DMS79 treated with DMSO at 0.1 percent for 48 hours (cell line): ENCODE measurements around the gene VEGFA.

ENCODE experiments used
- DNase-seq: peaks from one replicate; lab custom pipeline; 2025; lab: John Stamatoyannopoulos, UW

Gene VEGFA

DNA sequence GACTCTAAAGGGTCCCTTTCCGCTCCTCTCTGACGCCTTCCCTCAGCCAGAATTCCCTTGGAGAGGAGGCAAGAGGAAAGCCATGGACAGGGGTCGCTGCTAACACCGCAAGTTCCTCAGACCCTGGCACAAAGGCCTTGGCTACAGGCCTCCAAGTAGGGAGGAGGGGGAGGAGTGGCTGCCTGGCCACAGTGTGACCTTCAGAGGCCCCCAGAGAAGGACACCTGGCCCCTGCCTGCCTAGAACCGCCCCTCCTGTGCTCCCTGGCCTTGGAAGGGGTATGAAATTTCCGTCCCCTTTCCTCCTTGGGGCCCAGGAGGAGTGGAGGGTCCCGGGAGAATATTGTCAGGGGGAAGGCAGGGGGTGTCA, 2.7 kb downstream of the VEGFA start:
- DNase-seq: no peak

DNA sequence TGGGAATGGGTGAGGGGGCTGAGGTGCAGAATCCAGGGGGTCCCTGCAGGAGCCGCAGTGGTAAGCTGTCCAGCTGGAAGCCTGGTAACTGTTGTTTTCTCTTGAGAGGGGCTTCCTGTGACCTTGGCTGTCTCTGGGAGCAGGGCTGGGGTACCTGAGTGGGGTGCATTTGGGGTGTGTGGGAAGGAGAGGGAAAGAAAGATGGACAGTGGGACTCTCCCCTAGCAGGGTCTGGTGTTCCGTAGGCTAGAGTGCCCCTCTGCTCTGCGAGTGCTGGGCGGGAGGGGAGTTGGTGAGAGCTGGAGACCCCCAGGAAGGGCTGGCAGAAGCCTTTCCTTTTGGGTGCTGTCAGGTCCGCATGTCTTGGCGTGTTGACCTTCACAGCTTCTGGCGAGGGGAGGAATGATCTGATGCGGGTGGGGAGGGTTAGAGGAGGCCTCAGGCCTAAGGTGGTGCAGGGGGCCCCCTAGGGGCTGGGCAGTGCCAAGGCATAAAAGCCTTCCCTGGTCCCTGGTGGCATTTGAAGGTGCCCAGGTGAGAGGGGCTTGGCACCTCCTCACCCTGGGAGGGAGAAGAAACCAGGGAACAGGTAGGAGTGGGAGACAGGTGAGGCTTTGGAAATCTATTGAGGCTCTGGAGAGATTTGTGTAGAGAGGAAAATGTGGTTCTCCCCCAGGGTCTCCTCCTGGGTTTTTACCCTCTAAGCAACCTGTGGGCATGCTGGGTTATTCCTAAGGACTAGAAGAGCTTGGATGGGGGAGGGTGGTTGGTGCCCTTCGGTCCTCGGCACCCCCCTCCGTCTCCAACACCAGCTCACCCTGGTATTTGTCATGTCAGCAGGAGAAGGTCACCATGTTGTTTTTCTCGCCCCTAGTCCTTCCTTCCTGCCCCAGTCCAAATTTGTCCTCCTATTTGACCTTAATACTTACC, 3.3 kb downstream of the VEGFA start:
- DNase-seq: peak; percentile 29

DNA sequence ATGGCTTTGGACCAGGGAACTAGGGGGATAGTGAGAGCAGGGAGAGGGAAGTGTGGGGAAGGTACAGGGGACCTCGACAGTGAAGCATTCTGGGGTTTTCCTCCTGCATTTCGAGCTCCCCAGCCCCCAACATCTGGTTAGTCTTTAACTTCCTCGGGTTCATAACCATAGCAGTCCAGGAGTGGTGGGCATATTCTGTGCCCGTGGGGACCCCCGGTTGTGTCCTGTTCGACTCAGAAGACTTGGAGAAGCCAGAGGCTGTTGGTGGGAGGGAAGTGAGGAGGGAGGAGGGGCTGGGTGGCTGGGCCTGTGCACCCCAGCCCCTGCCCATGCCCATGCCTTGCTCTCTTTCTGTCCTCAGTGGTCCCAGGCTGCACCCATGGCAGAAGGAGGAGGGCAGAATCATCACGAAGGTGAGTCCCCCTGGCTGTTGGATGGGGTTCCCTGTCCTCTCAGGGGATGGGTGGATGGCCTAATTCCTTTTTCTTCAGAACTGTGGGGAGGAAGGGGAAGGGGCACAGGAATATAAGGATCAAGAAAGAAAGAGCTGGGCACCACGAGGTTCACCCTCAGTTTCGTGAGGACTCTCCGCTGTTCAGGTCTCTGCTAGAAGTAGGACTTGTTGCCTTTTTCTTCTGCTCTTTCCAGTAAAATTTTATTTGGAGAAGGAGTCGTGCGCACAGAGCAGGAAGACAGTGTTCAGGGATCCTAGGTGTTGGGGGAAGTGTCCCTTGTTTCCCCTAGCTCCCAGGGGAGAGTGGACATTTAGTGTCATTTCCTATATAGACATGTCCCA, 4.2 kb downstream of the VEGFA start:
- DNase-seq: no peak

DNA sequence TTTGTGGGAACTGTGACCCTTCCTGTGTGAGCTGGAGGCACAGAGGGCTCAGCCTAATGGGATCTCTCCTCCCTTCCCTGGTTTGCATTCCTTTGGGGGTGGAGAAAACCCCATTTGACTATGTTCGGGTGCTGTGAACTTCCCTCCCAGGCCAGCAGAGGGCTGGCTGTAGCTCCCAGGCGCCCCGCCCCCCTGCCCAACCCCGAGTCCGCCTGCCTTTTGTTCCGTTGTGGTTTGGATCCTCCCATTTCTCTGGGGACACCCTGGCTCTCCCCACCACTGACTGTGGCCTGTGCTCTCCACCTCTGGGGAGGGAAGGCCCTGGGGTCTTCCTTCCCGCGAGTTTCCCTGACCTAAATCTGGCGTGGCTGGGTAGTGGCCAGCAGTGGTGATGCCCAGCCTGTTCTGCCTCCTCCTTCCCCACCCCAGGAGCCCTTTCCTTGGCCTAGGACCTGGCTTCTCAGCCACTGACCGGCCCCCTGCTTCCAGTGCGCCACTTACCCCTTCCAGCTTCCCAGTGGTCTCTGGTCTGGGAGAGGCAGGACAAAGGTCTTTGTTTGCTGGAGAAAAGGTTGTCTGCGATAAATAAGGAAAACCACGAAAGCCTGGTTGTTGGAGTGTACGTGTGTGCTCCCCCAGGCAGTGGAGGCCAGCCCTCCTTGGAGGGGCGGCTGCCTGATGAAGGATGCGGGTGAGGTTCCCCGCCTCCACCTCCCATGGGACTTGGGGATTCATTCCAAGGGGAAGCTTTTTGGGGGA, 4.9 kb downstream of the VEGFA start:
- peak; percentile 60 for DNase-seq

DNA sequence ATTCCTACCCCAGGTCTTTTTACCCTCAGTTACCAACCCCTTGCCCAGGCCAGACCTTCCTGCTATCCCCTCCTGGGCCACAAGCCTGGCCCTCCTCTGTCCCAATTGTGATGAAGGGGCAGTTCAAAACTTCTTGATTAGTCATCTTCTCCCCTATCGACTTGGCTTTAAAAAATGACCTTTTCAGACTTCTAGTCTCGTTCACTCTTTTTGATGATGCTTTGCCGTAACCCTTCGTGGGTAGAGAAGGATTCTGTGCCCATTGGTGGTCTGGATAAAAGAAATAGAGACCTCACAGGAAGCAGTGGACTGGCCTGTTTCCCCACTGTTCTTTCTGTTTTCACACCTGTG, 5.5 kb downstream of the VEGFA start:
- DNase-seq: no peak

DNA sequence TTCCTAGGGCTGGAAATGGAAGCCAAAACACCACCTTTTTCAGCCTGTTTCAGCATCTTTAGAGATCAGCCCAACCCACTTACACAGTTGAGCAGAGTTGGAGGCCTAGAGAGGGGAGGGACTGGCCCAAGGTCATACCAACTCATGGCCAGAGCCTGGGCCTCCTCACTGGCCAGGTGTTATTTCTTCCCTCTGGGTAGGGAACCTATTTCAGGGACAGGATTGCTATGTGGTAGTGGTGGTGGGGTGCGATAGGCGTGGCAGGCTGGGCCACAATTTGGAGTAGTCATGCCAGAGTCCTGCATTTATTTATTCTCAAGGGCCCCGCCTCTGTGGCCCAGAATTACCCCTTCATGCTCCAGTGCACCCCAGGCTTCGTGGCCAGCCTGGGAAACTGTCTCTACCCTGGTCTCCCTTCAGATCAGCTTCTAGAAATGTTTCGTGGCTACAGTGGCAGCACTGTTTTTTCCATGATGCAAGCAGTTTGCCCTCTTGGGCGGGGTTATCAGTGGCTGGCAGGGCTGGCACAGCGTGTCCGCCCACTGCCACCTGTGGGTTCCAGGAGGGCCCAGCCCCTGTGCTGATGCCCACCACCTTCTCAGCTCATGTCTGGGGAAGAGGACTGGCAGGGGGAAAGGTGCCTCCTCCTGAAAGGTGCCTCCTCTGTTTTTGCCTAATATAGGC, 6.2 kb downstream of the VEGFA start:
- DNase-seq: no peak

DNA sequence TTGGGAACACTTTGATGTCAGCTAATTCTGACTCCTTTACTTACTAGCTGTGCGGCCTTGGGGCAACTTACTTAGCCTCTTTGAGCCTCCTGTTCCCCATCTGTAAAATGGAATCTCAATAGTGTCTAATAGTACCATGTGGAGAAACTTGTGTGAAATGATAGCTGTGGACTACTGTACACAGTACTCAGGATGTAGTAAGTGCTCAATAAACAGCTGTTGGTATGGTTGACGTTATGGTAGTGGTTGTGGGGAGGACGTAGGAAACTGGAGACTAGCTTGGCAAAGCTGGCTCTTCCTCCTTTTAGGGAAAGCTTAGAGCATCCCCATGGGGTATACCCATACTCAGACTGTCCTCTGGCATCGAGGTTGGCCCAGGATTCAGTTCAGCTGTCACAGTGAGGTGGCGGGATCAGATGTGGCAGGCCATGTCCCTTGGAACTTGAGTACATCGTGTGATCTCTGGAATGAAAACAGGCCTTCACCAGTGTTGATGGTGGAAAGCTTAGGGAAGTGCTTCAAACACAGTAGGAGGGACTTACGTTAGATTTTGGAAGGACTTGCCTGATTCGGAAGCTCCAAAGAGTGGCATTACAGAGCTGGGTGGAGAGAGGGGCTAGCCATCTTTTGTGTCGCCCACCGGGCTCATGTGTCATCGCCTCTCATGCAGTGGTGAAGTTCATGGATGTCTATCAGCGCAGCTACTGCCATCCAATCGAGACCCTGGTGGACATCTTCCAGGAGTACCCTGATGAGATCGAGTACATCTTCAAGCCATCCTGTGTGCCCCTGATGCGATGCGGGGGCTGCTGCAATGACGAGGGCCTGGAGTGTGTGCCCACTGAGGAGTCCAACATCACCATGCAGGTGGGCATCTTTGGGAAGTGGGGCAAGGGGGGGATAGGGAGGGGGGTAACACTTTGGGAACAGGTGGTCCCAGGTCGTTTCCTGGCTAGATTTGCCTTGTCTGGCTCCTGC, 7.1 kb downstream of the VEGFA start:
- no peak for DNase-seq

DNA sequence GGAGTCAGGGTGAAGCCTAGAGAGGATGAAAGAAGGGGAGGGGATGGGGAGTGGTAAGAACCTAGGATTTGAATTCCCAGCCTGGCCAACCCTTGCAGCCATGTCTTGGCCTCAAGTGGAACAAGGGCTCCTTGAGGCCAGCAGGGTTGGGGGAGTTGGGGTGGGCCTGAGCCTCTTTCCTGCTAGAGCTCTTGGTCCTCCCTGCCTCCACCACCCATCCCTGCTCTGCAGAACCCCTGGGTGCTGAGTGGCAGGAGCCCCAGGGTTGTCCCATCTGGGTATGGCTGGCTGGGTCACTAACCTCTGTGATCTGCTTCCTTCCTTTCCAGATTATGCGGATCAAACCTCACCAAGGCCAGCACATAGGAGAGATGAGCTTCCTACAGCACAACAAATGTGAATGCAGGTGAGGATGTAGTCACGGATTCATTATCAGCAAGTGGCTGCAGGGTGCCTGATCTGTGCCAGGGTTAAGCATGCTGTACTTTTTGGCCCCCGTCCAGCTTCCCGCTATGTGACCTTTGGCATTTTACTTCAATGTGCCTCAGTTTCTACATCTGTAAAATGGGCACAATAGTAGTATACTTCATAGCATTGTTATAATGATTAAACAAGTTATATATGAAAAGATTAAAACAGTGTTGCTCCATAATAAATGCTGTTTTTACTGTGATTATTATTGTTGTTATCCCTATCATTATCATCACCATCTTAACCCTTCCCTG, 8.3 kb downstream of the VEGFA start:
- no peak for DNase-seq

DNA sequence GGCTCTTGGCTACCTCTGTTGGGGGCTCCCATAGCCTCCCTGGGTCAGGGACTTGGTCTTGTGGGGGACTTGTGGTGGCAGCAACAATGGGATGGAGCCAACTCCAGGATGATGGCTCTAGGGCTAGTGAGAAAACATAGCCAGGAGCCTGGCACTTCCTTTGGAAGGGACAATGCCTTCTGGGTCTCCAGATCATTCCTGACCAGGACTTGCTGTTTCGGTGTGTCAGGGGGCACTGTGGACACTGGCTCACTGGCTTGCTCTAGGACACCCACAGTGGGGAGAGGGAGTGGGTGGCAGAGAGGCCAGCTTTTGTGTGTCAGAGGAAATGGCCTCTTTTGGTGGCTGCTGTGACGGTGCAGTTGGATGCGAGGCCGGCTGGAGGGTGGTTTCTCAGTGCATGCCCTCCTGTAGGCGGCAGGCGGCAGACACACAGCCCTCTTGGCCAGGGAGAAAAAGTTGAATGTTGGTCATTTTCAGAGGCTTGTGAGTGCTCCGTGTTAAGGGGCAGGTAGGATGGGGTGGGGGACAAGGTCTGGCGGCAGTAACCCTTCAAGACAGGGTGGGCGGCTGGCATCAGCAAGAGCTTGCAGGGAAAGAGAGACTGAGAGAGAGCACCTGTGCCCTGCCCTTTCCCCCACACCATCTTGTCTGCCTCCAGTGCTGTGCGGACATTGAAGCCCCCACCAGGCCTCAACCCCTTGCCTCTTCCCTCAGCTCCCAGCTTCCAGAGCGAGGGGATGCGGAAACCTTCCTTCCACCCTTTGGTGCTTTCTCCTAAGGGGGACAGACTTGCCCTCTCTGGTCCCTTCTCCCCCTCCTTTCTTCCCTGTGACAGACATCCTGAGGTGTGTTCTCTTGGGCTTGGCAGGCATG, 9.2 kb downstream of the VEGFA start:
- DNase-seq: no peak

DNA sequence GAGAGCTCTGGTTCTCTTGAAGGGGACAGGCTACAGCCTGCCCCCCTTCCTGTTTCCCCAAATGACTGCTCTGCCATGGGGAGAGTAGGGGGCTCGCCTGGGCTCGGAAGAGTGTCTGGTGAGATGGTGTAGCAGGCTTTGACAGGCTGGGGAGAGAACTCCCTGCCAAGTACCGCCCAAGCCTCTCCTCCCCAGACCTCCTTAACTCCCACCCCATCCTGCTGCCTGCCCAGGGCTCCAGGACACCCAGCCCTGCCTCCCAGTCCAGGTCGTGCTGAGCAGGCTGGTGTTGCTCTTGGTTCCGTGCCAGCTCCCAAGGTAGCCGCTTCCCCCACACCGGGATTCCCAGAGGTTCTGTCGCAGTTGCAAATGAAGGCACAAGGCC, 9.8 kb downstream of the VEGFA start:
- DNase-seq: no peak

DNA sequence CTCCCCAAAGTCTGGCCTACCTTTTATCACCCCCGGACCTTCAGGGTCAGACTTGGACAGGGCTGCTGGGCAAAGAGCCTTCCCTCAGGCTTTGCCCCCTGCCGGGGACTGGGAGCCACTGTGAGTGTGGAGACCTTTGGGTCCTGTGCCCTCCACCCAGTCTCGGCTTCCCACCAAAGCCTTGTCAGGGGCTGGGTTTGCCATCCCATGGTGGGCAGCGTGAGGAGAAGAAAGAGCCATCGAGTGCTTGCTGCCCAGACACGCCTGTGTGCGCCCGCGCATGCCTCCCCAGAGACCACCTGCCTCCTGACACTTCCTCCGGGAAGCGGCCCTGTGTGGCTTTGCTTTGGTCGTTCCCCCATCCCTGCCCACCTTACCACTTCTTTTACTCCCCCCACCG, 10.3 kb downstream of the VEGFA start:
- DNase-seq: no peak

DNA sequence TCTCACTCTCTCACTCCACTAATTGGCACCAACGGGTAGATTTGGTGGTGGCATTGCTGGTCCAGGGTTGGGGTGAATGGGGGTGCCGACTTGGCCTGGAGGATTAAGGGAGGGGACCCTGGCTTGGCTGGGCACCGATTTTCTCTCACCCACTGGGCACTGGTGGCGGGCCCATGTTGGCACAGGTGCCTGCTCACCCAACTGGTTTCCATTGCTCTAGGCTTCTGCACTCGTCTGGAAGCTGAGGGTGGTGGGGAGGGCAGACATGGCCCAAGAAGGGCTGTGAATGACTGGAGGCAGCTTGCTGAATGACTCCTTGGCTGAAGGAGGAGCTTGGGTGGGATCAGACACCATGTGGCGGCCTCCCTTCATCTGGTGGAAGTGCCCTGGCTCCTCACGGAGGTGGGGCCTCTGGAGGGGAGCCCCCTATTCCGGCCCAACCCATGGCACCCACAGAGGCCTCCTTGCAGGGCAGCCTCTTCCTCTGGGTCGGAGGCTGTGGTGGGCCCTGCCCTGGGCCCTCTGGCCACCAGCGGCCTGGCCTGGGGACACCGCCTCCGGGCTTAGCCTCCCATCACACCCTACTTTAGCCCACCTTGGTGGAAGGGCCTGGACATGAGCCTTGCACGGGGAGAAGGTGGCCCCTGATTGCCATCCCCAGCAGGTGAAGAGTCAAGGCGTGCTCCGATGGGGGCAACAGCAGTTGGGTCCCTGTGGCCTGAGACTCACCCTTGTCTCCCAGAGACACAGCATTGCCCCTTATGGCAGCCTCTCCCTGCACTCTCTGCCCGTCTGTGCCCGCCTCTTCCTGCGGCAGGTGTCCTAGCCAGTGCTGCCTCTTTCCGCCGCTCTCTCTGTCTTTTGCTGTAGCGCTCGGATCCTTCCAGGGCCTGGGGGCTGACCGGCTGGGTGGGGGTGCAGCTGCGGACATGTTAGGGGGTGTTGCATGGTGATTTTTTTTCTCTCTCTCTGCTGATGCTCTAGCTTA, 11.2 kb downstream of the VEGFA start:
- no peak for DNase-seq

DNA sequence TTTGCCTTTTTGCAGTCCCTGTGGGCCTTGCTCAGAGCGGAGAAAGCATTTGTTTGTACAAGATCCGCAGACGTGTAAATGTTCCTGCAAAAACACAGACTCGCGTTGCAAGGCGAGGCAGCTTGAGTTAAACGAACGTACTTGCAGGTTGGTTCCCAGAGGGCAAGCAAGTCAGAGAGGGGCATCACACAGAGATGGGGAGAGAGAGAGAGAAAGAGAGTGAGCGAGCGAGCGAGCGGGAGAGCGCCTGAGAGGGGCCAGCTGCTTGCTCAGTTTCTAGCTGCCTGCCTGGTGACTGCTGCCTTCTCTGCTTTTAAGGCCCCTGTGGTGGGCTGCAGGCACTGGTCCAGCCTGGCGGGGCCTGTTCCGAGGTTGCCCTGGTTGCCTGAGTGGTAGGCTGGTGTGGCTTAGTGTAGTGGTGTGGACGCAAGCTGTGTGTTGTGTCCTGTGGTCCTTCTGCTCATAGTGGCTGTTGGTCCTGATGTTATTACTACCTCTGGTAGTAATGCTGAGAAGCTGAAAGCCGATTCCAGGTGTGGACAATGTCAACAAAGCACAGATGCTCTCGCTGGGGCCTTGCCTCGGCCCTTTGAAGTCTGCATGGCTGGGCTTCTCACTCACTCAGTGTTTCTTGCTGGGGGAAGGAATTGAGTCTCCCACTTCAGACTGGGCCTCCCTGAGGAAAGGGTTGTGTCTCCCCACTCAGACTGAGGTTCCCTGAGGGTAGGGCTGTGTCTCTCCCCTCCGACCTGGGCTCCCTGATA, 12.1 kb downstream of the VEGFA start:
- no peak for DNase-seq

DNA sequence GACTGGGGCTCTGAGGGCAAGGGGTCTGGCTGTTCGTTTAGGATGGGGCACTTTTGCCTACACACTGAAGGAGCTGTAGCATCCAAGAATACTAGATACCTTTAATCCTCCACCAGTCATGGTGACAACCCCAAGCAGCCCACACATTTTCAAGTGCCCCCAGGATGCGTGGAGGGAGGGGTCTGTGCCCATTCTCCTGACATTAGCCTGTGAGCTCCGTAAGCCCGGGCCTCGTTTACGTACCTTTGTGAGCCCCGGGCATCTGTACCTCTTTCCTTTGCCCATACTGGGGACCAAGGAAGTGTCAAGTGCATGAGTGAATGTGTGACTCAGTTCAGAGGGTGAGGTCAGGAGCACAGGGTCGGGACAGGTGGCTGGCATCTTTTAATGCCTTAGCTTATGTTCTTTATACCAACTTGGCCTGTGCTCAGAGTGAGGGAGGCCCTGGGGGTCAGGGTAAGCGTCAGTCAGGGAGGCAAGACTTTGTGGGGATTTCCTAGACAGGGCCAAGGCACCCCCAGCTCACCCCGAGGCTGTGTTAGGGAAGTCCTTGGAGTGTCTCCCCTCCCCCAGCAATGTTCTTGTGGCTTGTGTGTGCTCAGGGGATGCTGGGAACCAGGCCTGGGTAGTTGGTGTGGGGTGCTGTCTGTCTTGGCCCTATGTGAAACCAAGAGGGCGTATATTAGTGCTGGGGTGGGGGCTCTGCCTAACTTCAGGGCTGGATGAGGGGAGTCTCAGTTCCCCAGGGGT, 12.9 kb downstream of the VEGFA start:
- no peak for DNase-seq

DNA sequence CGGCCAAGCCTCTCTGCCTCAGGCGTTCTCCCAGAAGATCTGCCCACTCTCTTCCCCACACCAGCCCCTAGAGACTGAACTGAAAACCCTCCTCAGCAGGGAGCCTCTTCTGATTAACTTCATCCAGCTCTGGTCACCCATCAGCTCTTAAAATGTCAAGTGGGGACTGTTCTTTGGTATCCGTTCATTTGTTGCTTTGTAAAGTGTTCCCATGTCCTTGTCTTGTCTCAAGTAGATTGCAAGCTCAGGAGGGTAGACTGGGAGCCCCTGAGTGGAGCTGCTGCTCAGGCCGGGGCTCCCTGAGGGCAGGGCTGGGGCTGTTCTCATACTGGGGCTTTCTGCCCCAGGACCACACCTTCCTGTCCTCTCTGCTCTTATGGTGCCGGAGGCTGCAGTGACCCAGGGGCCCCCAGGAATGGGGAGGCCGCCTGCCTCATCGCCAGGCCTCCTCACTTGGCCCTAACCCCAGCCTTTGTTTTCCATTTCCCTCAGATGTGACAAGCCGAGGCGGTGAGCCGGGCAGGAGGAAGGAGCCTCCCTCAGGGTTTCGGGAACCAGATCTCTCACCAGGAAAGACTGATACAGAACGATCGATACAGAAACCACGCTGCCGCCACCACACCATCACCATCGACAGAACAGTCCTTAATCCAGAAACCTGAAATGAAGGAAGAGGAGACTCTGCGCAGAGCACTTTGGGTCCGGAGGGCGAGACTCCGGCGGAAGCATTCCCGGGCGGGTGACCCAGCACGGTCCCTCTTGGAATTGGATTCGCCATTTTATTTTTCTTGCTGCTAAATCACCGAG, 14.2 kb downstream of the VEGFA start:
- DNase-seq: no peak
